HK-2 (cell line): ENCODE data around the gene IL12RB1.
"Not testable (repeated sequence)": the region's sequence is repeated elsewhere in the genome, so short reads cannot be mapped to it uniquely, and the experiment has no call there.

Source experiments
- DNase-seq: peaks from one replicate; pipeline ENCODE4 v3.0.0-alpha.2; 2018; ENCODE audit not compliant: unreplicated experiment

The IL12RB1 gene

GRCh38 chr19:18112989-18113478 is 26.3 kb upstream of the IL12RB1 start:
- DNase-seq = peak; percentile 85

GRCh38 chr19:18110609-18111232 is 24.0 kb upstream of the IL12RB1 start:
- no peak for DNase-seq

GRCh38 chr19:18109733-18110608 is 23.2 kb upstream of the IL12RB1 start:
- peak; percentile 53 for DNase-seq

- no peak for DNase-seq
Observed at GRCh38 chr19:18109341-18109732, 22.6 kb upstream of the IL12RB1 start.

GRCh38 chr19:18108897-18109296 is 22.2 kb upstream of the IL12RB1 start:
- no peak for DNase-seq

GRCh38 chr19:18107235-18107634 is 20.5 kb upstream of the IL12RB1 start:
- no peak for DNase-seq

- not testable (repeated sequence) for DNase-seq
Observed at GRCh38 chr19:18105259-18105658, 18.5 kb upstream of the IL12RB1 start.

GRCh38 chr19:18104793-18105131 is 18.0 kb upstream of the IL12RB1 start:
- no peak for DNase-seq

GRCh38 chr19:18102916-18103542 is 16.3 kb upstream of the IL12RB1 start:
- no peak for DNase-seq

- DNase-seq = no peak
Observed at GRCh38 chr19:18101268-18101667, 14.5 kb upstream of the IL12RB1 start.

GRCh38 chr19:18100710-18101109 is 14.0 kb upstream of the IL12RB1 start:
- DNase-seq = no peak

- DNase-seq = no peak
Observed at GRCh38 chr19:18099623-18099995, 12.9 kb upstream of the IL12RB1 start.

GRCh38 chr19:18098891-18099622 is 12.3 kb upstream of the IL12RB1 start:
- no peak for DNase-seq

GRCh38 chr19:18097993-18098890 is 11.5 kb upstream of the IL12RB1 start:
- DNase-seq = no peak

GRCh38 chr19:18097217-18097992 is 10.7 kb upstream of the IL12RB1 start, which contains the start of gene MAST3:
Gene MAST3 (plus strand): TSS chr19:18097778. CDS start chr19:18097793, 15 bp downstream.
- peak; percentile 85 for DNase-seq

- no peak for DNase-seq
Observed at GRCh38 chr19:18096258-18096657, 9.5 kb upstream of the IL12RB1 start.

GRCh38 chr19:18093439-18094161 is 6.9 kb upstream of the IL12RB1 start:
- no peak for DNase-seq

GRCh38 chr19:18091217-18091608 is 4.5 kb upstream of the IL12RB1 start:
- DNase-seq = no peak

- no peak for DNase-seq
Observed at GRCh38 chr19:18090545-18091216, 3.9 kb upstream of the IL12RB1 start.
